ENCODE measurements around the gene MYOT.

GRCh38 chr5:137870647-137871339 lies 3.1 kb downstream of the MYOT start:
- TF ChIP-seq POLR2A (IDR thresholded peaks at IDR 0.05): no peak
- no peak for TF ChIP-seq CTCF (IDR thresholded peaks at IDR 0.05)
